Tibial nerve (tissue), 4 donors: Measurements from ENCODE around the gene COL19A1. TPM values are rescaled to one million over a fixed set of nuclear protein-coding genes. Genes with fewer than 3 reads are reported as not detected.

Experiments used
- DNase-seq, 2 donors: peaks; one replicate each; pipeline ENCODE4 v3.0.0-alpha.2; 2019; ENCODE audit warnings: low spot score in 2 of 2
- H3K27ac ChIP-seq, 4 donors: fragments of 200-600 bp; sonication (generic) in 3 of 4; one replicate each; pipeline ENCODE4 v1.5.1; 2017 to 2019; ENCODE audit warnings: mild to moderate bottlenecking in 1 of 4
- H3K27me3 ChIP-seq, 2 donors: fragments of 200-600 bp; sonication (generic) in 1 of 2; one replicate each; pipeline versions ENCODE4 v1.5.1 to v1.6.0; 2017 to 2019
- H3K36me3 ChIP-seq, 3 donors: fragments of 200-600 bp; sonication (generic); one replicate each; pipeline ENCODE4 v1.5.1; 2018 to 2019
- H3K4me1 ChIP-seq, 4 donors: fragments of 200-600 bp; sonication (generic) in 3 of 4; one replicate each; pipeline ENCODE4 v1.5.1; 2017 to 2019
- H3K4me3 ChIP-seq, 4 donors: fragments of 200-600 bp; sonication (generic) in 3 of 4; one replicate each; pipeline ENCODE4 v1.5.1; 2017 to 2019; ENCODE audit warnings: mild to moderate bottlenecking in 1 of 4, moderate library complexity in 1 of 4
- H3K9me3 ChIP-seq, 4 donors: fragments of 200-600 bp; sonication (generic) in 3 of 4; one replicate each; pipeline ENCODE4 v1.5.1; 2017 to 2019
- CTCF ChIP-seq, 5 experiments: fragments of 200-600 bp in 3 of 5; fragments of 450-650 bp in 2 of 5; sonication (generic) in 3 of 5; IDR thresholded peaks; one replicate each; pipeline ENCODE4 v1.5.1; 2016 to 2019; ENCODE audit warnings: antibody characterized with exemption in 5 of 5, mild to moderate bottlenecking in 3 of 5, moderate library complexity in 2 of 5
- EP300 ChIP-seq, 2 donors: sonication (generic); formaldehyde crosslinking; IDR thresholded peaks; one replicate each; pipeline ENCODE4 v1.6.1; 2017; ENCODE audit warnings: antibody characterized with exemption in 2 of 2, mild to moderate bottlenecking in 1 of 2
- POLR2A ChIP-seq, 2 donors: fragments of 450-650 bp; IDR thresholded peaks; one replicate each; pipeline ENCODE4 v1.6.1; 2017; ENCODE audit warnings: antibody characterized with exemption in 2 of 2, mild to moderate bottlenecking in 2 of 2, moderate library complexity in 2 of 2
- WGBS, 2 donors: methylation state at CpG; one replicate each; pipeline ENCODE4 v1.1.5; 2018; 5-methylcytosine and 5-hydroxymethylcytosine counted together
- total RNA-seq, 4 donors: library from RNA; depleted of rRNA; stranded (reverse); fragments of >200 nt; gene quantifications; one replicate each; pipeline ENCODE4 v1.1.0, GENCODE V29; 2016

COL19A1 gene
- total RNA-seq, 4 donors from 2014 or later: under 0.01 to 0.42 TPM; not detected in 2

GRCh38 chr6:70188202-70188601 lies 321.8 kb downstream of the COL19A1 start:
- H3K36me3 ChIP-seq: no peaks in the 10 kb centered on the region
- WGBS, 2 donors: 73 to 83% methylated on average over 6 of the region's 6 CpGs
- H3K4me1 ChIP-seq: no peaks in the 10 kb centered on the region
- H3K27ac ChIP-seq: no peak overlapping the region
- H3K4me3 ChIP-seq: no peak overlapping the region
- TF ChIP-seq POLR2A (IDR thresholded peaks at IDR 0.05) (no peak), EP300 (IDR thresholded peaks at IDR 0.05) (no peak), CTCF (IDR thresholded peaks at IDR 0.05) (no peak)
- H3K9me3 ChIP-seq: no peaks in the 10 kb centered on the region
- no peaks in the 10 kb centered on the region for H3K27me3 ChIP-seq
- no peak for DNase-seq

DNA sequence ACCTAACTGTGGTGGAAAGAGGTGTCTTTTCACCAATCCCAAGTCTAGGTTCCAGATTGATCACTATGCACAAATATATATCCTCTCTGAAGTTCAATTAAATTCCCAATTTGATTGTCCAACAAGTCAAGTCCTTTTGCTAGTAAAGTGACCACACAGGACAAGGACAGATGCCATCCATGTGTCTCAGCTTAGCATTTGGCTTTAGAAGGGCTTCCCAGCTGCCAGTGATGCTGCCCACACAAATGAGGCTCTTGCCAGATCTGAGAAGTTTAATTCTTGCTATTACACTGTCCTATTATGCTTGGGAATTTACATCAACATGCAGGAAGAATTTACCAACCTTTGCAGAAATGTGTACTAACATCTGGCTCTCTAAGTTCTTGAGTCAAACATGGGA lies 328.1 kb downstream of the COL19A1 start:
- Histone ChIP-seq H3K4me3 (no peak overlapping the region), H3K27me3 (no peaks in the 10 kb centered on the region), H3K4me1 (no peaks in the 10 kb centered on the region), H3K27ac (no peak overlapping the region), H3K9me3 (no peaks in the 10 kb centered on the region), H3K36me3 (no peaks in the 10 kb centered on the region)
- TF ChIP-seq POLR2A (IDR thresholded peaks at IDR 0.05) (no peak), CTCF (IDR thresholded peaks at IDR 0.05) (no peak), EP300 (IDR thresholded peaks at IDR 0.05) (no peak)
- DNase-seq: no peak

DNA sequence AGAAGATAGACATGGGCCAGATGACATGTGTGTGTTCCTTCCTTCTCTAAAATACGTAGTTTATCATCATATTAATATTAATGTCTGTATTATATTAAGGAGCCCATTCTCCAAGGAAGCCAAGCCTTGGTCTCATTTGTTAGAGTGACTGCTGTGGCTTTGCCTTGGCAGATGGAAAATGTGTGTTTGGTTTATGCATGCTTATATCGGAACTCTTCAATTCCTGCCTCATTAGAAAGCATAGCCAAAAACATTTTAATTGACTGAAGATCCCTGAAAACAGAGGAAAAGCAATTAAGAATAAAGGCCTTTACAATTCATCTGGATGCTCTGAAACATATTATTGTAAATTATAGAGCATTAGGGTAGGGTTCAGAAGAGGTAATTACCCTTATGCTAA lies 330.2 kb downstream of the COL19A1 start:
- no peak overlapping the region for H3K4me3 ChIP-seq
- no peaks in the 10 kb centered on the region for H3K27me3 ChIP-seq
- WGBS, 2 donors: 80 to 84% methylated on average over 2 of the region's 2 CpGs
- H3K27ac ChIP-seq: no peak overlapping the region
- no peaks in the 10 kb centered on the region for H3K4me1 ChIP-seq
- TF ChIP-seq EP300 (IDR thresholded peaks at IDR 0.05) (no peak), CTCF (IDR thresholded peaks at IDR 0.05) (no peak), POLR2A (IDR thresholded peaks at IDR 0.05) (no peak)
- no peaks in the 10 kb centered on the region for H3K9me3 ChIP-seq
- no peaks in the 10 kb centered on the region for H3K36me3 ChIP-seq
- no peak for DNase-seq

DNA sequence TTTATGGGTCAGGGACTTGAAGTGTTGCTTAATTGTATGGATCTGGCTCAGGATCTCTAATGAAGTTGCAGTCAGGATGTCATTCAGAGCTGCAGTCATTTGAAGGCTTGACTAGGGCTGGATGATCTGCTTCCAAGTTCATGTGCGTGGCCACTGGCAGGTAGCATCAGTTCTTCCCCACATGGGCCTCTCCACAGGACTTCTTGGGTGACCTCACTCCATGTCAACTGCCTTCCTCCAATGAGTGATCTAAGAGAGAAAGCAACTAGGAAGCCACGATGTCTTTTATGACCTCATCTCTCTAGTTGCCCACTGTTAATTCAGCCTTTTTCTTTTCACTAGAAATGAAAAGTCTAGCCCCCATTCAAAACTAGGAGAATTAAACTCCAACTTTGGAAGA lies 332.4 kb downstream of the COL19A1 start:
- Histone ChIP-seq H3K4me3 (no peak overlapping the region), H3K9me3 (no peaks in the 10 kb centered on the region), H3K4me1 (no peaks in the 10 kb centered on the region), H3K27ac (no peak overlapping the region), H3K36me3 (no peaks in the 10 kb centered on the region), H3K27me3 (no peaks in the 10 kb centered on the region)
- TF ChIP-seq EP300 (IDR thresholded peaks at IDR 0.05) (no peak), POLR2A (IDR thresholded peaks at IDR 0.05) (no peak), CTCF (IDR thresholded peaks at IDR 0.05) (no peak)
- DNase-seq: no peak
- WGBS, 2 donors: 50 to 59% methylated on average over 2 of the region's 2 CpGs

GRCh38 chr6:70208235-70208790 lies 342.0 kb downstream of the COL19A1 start:
- Histone ChIP-seq H3K27me3 (no peaks in the 10 kb centered on the region), H3K4me3 (no peak overlapping the region), H3K27ac (no peak overlapping the region), H3K36me3 (no peaks in the 10 kb centered on the region), H3K4me1 (no peaks in the 10 kb centered on the region), H3K9me3 (no peaks in the 10 kb centered on the region)
- 57 to 61% methylated on average over 1 of the region's 1 CpG for WGBS, 2 donors
- no peak for DNase-seq
- no peak for TF ChIP-seq CTCF (IDR thresholded peaks at IDR 0.05)
- TF ChIP-seq EP300 (IDR thresholded peaks at IDR 0.05): no peak
- no peak for TF ChIP-seq POLR2A (IDR thresholded peaks at IDR 0.05)
